ENCODE measurements around the gene AOPEP. TPM values are rescaled to one million over a fixed set of nuclear protein-coding genes. Genes with fewer than 3 reads are reported as not detected.
A peak's percentile ranks its signal among the peaks of the same experiment; 100 is the strongest.

Gene AOPEP
- total and polyA plus RNA-seq, 8 donors = 73.9 to 407 (median 101) TPM

GRCh38 chr9:95029720-95030119, 303.2 kb downstream of the AOPEP start:
- Histone ChIP-seq H3K27ac (peak overlapping the region in 4 of 5 donors; percentile 75 to 80 (median 79)), H3K9me3 (no peaks in the 10 kb centered on the region), H3K4me3 (no peak overlapping the region), H3K36me3 (peaks cover 0 to 5% (median 0%) of the 10 kb centered on the region in 4 donors), H3K27me3 (no peaks in the 10 kb centered on the region), H3K4me1 (peaks cover 77 to 100% (median 89%) of the 10 kb centered on the region in 4 donors)
- intact Hi-C loops (cut with DNase I; ENCODE audit: low total_unique reads) = no loop called here
- no peak for DNase-seq
- WGBS, 5 donors = 58 to 81% (median 74%) methylated on average over 2 of the region's 2 CpGs
- TF ChIP-seq EP300 (IDR thresholded peaks at IDR 0.05) (no peak), POLR2AphosphoS5 (IDR thresholded peaks at IDR 0.05) (no peak), POLR2A (IDR thresholded peaks at IDR 0.05) (no peak), CTCF (IDR thresholded peaks at IDR 0.05) (no peak)

DNA sequence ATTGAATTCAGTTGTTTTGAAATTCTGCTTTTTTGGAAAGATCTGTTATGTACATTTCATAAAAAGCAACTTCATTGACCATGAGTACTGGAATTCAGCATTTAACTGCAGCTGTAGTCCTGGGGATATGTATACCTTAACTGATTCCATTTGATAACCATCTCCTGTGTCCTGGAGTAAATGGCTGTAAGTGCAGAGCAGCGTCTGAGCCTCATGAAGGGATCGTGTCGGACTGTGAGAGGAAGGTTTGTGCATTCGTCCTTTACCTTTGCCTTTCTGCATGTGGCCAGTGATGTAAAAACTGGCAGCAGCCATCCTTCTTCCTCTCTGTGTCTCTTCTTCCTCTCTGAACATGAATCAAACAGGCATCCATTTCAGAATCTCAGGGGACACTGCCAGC, 303.8 kb downstream of the AOPEP start:
- no peak overlapping the region for H3K4me3 ChIP-seq
- no peaks in the 10 kb centered on the region for H3K9me3 ChIP-seq
- TF ChIP-seq CTCF (IDR thresholded peaks at IDR 0.05) = no peak
- no peak for TF ChIP-seq POLR2AphosphoS5 (IDR thresholded peaks at IDR 0.05)
- TF ChIP-seq EP300 (IDR thresholded peaks at IDR 0.05) = no peak
- TF ChIP-seq POLR2A (IDR thresholded peaks at IDR 0.05) = no peak
- H3K36me3 ChIP-seq = peaks cover 0 to 5% (median 0%) of the 10 kb centered on the region in 4 donors
- intact Hi-C loops (cut with DNase I; ENCODE audit: low total_unique reads) = no loop called here
- peak overlapping the region in 4 of 5 donors; percentile 75 to 80 (median 79) for H3K27ac ChIP-seq
- no peak for DNase-seq
- WGBS, 5 donors = 35 to 69% (median 51%) methylated on average over 4 of the region's 4 CpGs
- H3K27me3 ChIP-seq = no peaks in the 10 kb centered on the region
- peaks cover 70 to 97% (median 83%) of the 10 kb centered on the region in 4 donors for H3K4me1 ChIP-seq

DNA sequence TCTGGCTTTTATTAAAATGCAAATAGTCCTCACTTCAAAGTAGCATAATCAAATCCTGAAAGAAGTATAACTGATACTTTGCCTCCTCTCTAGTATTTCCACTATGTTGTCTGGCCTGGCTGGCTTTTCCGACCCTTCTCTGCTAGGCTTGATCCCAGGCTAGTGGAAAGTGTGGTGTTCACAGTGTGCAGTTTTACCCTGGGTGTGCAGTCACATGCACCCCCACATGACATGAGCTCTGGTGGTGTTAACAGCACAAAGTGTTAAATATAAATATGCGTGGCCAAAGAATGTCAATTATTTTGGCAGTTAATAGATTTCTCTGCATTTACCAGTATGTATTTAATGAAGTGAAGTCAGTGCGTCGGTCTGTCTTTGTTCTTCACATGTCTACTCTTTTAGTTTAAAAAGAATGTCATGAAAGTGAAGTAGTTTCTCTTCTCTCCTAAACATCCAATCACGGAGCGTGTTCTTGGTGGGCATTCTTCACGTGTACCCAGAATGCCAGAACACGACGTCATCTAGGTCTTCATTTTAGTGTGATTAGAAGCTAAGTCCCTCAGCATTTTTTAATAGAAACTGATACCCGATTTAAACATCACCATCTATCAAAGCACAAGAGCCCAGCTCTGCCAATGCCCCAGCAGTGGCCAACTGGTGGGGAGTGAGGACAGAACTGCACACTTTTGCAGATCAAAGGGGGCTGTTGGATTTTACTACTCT, 304.6 kb downstream of the AOPEP start:
- intact Hi-C loops (cut with DNase I; ENCODE audit: low total_unique reads) = no loop called here
- H3K36me3 ChIP-seq = peaks cover 0 to 5% (median 0%) of the 10 kb centered on the region in 4 donors
- no peaks in the 10 kb centered on the region for H3K9me3 ChIP-seq
- H3K27ac ChIP-seq = peak overlapping the region; percentile 75 to 80 (median 79)
- no peaks in the 10 kb centered on the region for H3K27me3 ChIP-seq
- no peak overlapping the region for H3K4me3 ChIP-seq
- no peak for DNase-seq
- H3K4me1 ChIP-seq = peaks cover 65 to 96% (median 82%) of the 10 kb centered on the region in 4 donors
- WGBS, 5 donors = 50 to 56% (median 54%) methylated on average over 10 of the region's 10 CpGs
- TF ChIP-seq EP300 (IDR thresholded peaks at IDR 0.05) = no peak
- no peak for TF ChIP-seq CTCF (IDR thresholded peaks at IDR 0.05)
- no peak for TF ChIP-seq POLR2AphosphoS5 (IDR thresholded peaks at IDR 0.05)
- TF ChIP-seq POLR2A (IDR thresholded peaks at IDR 0.05) = no peak

DNA sequence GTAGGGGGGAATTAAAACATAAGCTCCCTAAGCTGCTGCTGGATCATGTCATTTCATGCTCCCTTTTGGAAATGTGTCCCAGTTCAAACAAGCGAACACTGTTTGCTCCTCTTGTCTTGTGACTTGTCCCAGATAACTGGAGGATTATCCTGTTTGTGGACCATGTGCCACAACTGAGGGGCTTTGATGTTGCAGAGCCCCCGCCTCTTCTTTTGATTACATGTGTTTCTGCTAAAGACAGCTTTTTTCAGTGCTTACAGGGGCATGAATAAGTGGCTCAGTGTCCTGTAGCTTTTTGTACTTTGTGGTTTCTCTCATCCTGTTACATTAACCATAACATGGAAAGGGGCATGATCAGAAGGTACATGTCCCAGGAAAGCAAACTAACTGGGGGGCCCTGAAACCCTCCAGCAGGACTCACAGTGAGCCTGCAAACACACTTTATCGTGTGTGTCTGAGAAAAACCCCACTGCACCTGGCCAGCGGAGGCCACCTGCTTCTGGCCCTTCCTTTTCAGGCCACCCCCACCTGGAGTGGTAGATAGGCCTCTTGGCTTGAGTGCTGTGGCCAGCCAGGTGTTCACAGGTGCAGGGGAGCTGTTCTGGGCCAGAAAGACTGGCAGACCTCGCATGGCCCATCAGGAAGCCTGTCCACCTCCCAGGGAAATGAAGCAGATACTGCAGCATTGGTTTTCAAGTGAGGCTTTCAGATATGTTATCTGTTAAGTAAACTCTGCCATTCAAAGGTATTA, 305.4 kb downstream of the AOPEP start:
- WGBS, 5 donors = 28 to 44% (median 36%) methylated on average over 5 of the region's 5 CpGs
- DNase-seq = peak; percentile 67 to 83
- H3K4me1 ChIP-seq = peaks cover 62 to 96% (median 81%) of the 10 kb centered on the region in 4 donors

More for the DNA sequence above, 305.4 kb downstream of the AOPEP start:
- Histone ChIP-seq H3K27ac (peak overlapping the region; percentile 75 to 80 (median 79)), H3K4me3 (no peak overlapping the region), H3K36me3 (peaks cover 0 to 5% (median 0%) of the 10 kb centered on the region in 4 donors), H3K9me3 (no peaks in the 10 kb centered on the region), H3K27me3 (no peaks in the 10 kb centered on the region)
- TF ChIP-seq POLR2A (IDR thresholded peaks at IDR 0.05) (no peak), POLR2AphosphoS5 (IDR thresholded peaks at IDR 0.05) (peak; percentile 24 to 73 (median 63))
- intact Hi-C loops (cut with DNase I; ENCODE audit: low total_unique reads) = no loop called here
